GM18499 (cell line): Measurements from ENCODE around the gene NFKB1.

Experiments
- ATAC-seq: cut with Tn5 transposase; IDR thresholded peaks from one replicate; pipeline ENCODE4 v1.9.1; 2021; ENCODE audit warnings: moderate number of reproducible peaks; ENCODE audit not compliant: insufficient read depth, unreplicated experiment

NFKB1 gene

DNA sequence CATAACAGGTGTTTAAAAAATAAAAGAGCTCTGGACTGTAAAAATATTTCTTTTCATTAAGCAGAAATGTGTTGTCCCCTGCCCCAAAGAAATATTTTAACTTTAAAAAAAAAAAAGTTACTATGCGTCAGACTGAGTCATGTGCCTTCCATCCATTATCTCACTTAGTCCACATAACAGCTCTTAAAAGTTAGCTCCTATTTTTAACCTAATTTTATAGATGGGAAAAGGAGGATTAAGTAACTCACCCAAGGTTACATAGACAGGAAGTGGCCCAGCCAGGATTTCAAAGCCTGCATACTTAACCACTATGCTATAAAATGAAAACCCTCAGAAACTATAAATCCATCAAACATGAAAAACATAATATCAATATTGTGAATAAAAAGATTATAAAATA, 161.9 kb downstream of the NFKB1 start:
- no peak for ATAC-seq

DNA sequence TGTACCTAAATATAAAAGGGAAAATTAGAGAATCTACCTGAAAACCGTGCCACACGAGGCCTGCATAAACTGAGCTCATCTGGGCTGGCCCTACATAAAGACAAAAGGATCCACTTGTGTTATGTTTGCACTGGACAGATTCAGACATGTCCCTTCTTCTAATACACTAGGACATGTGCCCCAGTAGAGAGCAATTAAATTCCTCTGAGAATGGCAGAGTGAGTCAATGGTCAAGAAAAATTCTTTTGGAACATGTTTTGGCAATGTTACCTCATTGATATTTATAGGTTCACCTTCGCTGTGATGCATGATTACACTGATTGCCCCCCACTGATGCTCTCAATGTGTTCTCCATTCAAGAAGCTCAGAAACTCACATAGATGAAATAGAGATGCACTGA, 164.4 kb downstream of the NFKB1 start:
- ATAC-seq: no peak
